ES-I3 (cell line): ENCODE measurements around the gene MXI1.
"Not testable (repeated sequence)": the region's sequence is repeated elsewhere in the genome, so short reads cannot be mapped to it uniquely, and the experiment has no call there.

Experiments
- H3K36me3 ChIP-seq: 2 replicates; pipeline ENCODE4 v1.6.1; 2013; ENCODE audit warnings: mild to moderate bottlenecking, low read length, control low read depth, moderate library complexity; ENCODE audit not compliant: insufficient read depth
- H3K4me1 ChIP-seq: 2 replicates; pipeline ENCODE4 v1.6.1; 2013; ENCODE audit warnings: mild to moderate bottlenecking, control low read depth, low read length; ENCODE audit not compliant: insufficient read depth
- H3K9ac ChIP-seq: 2 replicates; pipeline ENCODE4 v1.6.1; 2013; ENCODE audit warnings: low read depth, mild to moderate bottlenecking, low read length, moderate library complexity
- H3K9me3 ChIP-seq: 2 replicates; pipeline ENCODE4 v1.6.1; 2013; ENCODE audit warnings: mild to moderate bottlenecking, low read length, moderate library complexity; ENCODE audit not compliant: control insufficient read depth, insufficient read depth

The MXI1 gene

GRCh38 chr10:110327262-110327914 lies 120.0 kb downstream of the MXI1 start:
- Histone ChIP-seq H3K9me3 (peaks cover 7% of the 10 kb centered on the region), H3K4me1 (no peaks in the 10 kb centered on the region), H3K9ac (no peak overlapping the region), H3K36me3 (no peaks in the 10 kb centered on the region)

- peaks cover 4% of the 10 kb centered on the region; the same call in 1 of the 2 replicates for H3K4me1 ChIP-seq
- H3K9me3 ChIP-seq = peaks cover 7% of the 10 kb centered on the region
- no peak overlapping the region for H3K9ac ChIP-seq
- H3K36me3 ChIP-seq = no peaks in the 10 kb centered on the region
These were observed 123.3 kb downstream of the MXI1 start for GRCh38 chr10:110330675-110331074.

- not testable (repeated sequence) for H3K9me3 ChIP-seq, H3K9ac ChIP-seq, H3K36me3 ChIP-seq
- H3K4me1 ChIP-seq = peaks cover 10% of the 10 kb centered on the region
These were observed 123.9 kb downstream of the MXI1 start for GRCh38 chr10:110331226-110331795.

- Histone ChIP-seq H3K9ac (no peak overlapping the region), H3K9me3 (peaks cover 7% of the 10 kb centered on the region), H3K4me1 (peaks cover 16% of the 10 kb centered on the region), H3K36me3 (no peaks in the 10 kb centered on the region)
These were observed 126.8 kb downstream of the MXI1 start for GRCh38 chr10:110334061-110334656.

- H3K9me3 ChIP-seq = peaks cover 4% of the 10 kb centered on the region
- no peaks in the 10 kb centered on the region for H3K36me3 ChIP-seq
- peak overlapping the region; percentile 5; the same call in 1 of the 2 replicates for H3K9ac ChIP-seq
- peaks cover 16% of the 10 kb centered on the region for H3K4me1 ChIP-seq
These were observed 128.1 kb downstream of the MXI1 start for GRCh38 chr10:110335314-110336064.

GRCh38 chr10:110336111-110336721 lies 128.8 kb downstream of the MXI1 start:
- H3K4me1 ChIP-seq = peaks cover 16% of the 10 kb centered on the region
- H3K9ac ChIP-seq = peak overlapping the region; percentile 5; the same call in 1 of the 2 replicates
- H3K9me3 ChIP-seq = no peaks in the 10 kb centered on the region
- no peaks in the 10 kb centered on the region for H3K36me3 ChIP-seq
